Tibial nerve (tissue), 3 donors: ENCODE data around the gene OXLD1.

Source experiments
- POLR2A ChIP-seq, 2 donors: fragments of 450-650 bp; IDR thresholded peaks; one replicate each; pipeline ENCODE4 v1.6.1; 2017; ENCODE audit warnings: antibody characterized with exemption in 2 of 2, mild to moderate bottlenecking in 2 of 2, moderate library complexity in 2 of 2
- TF ChIP-seq, protein P1 (sequence below), 5 experiments: fragments of 200-600 bp in 3 of 5; fragments of 450-650 bp in 2 of 5; sonication (generic) in 3 of 5; IDR thresholded peaks; one replicate each; pipeline ENCODE4 v1.5.1; 2016 to 2019; ENCODE audit warnings: antibody characterized with exemption in 5 of 5, mild to moderate bottlenecking in 3 of 5, moderate library complexity in 2 of 5

DNA sequence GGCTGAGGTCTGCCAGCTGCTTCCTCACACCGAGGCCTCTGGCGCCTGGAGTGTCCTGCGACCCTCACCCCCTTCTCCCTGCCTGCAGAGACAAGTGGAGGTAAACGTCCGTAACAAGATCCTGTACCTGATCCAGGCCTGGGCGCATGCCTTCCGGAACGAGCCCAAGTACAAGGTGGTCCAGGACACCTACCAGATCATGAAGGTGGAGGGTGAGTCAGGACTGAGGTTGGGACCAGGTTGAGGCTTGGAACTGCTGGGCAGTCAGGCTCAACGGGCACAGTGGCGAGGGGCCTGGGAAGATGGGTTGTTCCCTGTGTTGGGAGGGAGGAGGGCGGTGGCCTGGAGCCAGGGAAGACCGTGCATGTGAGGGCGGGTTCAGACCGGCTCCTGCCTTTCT is 22.2 kb upstream of the OXLD1 start:
- TF ChIP-seq, protein P1, sequence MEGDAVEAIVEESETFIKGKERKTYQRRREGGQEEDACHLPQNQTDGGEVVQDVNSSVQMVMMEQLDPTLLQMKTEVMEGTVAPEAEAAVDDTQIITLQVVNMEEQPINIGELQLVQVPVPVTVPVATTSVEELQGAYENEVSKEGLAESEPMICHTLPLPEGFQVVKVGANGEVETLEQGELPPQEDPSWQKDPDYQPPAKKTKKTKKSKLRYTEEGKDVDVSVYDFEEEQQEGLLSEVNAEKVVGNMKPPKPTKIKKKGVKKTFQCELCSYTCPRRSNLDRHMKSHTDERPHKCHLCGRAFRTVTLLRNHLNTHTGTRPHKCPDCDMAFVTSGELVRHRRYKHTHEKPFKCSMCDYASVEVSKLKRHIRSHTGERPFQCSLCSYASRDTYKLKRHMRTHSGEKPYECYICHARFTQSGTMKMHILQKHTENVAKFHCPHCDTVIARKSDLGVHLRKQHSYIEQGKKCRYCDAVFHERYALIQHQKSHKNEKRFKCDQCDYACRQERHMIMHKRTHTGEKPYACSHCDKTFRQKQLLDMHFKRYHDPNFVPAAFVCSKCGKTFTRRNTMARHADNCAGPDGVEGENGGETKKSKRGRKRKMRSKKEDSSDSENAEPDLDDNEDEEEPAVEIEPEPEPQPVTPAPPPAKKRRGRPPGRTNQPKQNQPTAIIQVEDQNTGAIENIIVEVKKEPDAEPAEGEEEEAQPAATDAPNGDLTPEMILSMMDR (IDR thresholded peaks at IDR 0.05) = no peak
- TF ChIP-seq POLR2A (IDR thresholded peaks at IDR 0.05) = no peak
